Esophagus muscularis mucosa (tissue), 4 donors: Measurements from ENCODE around the gene PARVB.

Experiments used
- EP300 ChIP-seq: sonication (generic); formaldehyde crosslinking; IDR thresholded peaks from one replicate; pipeline ENCODE4 v1.6.1; 2017; ENCODE audit warnings: antibody characterized with exemption
- POLR2A ChIP-seq: fragments of 450-650 bp; IDR thresholded peaks from one replicate; pipeline ENCODE4 v1.6.1; 2017; ENCODE audit warnings: antibody characterized with exemption, moderate library complexity, mild to moderate bottlenecking, low read depth
- TF ChIP-seq, protein P1 (sequence below), 3 experiments: fragments of 200-600 bp in 2 of 3; fragments of 450-650 bp in 1 of 3; sonication (generic) in 2 of 3; IDR thresholded peaks; one replicate each; pipeline ENCODE4 v1.5.1; 2017 to 2019; ENCODE audit warnings: antibody characterized with exemption in 3 of 3, mild to moderate bottlenecking in 2 of 3, moderate library complexity in 1 of 3

DNA sequence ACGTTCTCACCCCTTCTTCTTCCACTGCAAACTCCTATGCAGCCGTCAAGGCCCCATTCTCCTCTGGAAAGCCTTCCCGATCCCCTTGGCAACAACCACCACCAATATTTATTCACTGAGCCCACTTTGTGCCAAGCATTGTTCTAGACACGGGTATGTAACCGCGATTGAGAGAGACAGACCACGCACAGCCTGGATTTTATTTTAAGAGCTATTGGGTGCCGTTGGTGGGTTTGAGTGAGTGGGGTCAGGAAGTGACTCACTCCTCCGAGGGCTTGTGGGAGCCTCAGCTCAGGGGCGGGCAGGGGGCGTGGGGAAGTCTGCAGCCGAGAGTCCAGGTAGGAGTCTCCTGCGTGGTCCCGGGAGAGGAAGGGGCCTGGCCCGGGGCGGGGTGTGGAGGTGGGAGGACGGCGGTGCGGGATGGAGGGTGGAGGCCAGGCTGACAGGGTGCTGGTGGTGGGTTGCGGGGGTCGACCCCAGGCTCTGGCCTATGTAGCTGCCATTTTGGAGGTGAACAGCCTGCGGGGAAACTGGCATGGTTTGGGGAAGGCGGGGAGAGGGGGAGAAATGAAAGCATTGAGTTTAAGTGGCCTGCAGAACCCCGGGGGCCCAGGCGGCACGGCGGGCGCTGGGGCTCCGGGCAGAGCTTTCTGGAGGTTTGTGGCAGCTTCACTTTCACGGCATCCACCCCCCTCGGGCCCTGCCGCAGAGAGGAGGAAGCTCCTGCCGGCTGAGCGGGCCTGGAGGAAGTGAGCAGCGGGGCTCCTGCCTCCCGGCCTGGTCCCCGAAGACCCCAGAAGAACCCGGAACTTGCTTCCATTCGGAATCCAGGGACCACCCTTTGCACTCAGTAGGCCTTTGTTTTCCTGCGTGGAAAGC, 157.2 kb downstream of the PARVB start:
- TF ChIP-seq, protein P1, sequence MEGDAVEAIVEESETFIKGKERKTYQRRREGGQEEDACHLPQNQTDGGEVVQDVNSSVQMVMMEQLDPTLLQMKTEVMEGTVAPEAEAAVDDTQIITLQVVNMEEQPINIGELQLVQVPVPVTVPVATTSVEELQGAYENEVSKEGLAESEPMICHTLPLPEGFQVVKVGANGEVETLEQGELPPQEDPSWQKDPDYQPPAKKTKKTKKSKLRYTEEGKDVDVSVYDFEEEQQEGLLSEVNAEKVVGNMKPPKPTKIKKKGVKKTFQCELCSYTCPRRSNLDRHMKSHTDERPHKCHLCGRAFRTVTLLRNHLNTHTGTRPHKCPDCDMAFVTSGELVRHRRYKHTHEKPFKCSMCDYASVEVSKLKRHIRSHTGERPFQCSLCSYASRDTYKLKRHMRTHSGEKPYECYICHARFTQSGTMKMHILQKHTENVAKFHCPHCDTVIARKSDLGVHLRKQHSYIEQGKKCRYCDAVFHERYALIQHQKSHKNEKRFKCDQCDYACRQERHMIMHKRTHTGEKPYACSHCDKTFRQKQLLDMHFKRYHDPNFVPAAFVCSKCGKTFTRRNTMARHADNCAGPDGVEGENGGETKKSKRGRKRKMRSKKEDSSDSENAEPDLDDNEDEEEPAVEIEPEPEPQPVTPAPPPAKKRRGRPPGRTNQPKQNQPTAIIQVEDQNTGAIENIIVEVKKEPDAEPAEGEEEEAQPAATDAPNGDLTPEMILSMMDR (IDR thresholded peaks at IDR 0.05): no peak
- TF ChIP-seq POLR2A (no peak), EP300 (no peak)
